GM10266 (cell line): ENCODE measurements around the gene NARF.

Source experiments
- DNase-seq: peaks from one replicate; pipeline ENCODE4 v3.0.0; 2012; ENCODE audit errors: extremely low spot score
- CTCF ChIP-seq: IDR thresholded peaks from 2 replicates; pipeline ENCODE4 v1.5.1; 2012; ENCODE audit warnings: mild to moderate bottlenecking, low read depth; ENCODE audit not compliant: control insufficient read depth, insufficient read depth; ENCODE audit errors: missing control alignments

The NARF gene

GRCh38 chr17:82439829-82440365, 18.6 kb upstream of the NARF start:
- TF ChIP-seq CTCF, result no peak

GRCh38 chr17:82440469-82440981, 18.0 kb upstream of the NARF start:
- DNase-seq, result peak; percentile 55
- no peak for TF ChIP-seq CTCF

More at GRCh38 chr17:82439829-82440365, 18.6 kb upstream of the NARF start:
- DNase-seq, result no peak

- TF ChIP-seq CTCF, result no peak
- peak; percentile 40 for DNase-seq
Observed at GRCh38 chr17:82440991-82441627, 17.4 kb upstream of the NARF start.

- TF ChIP-seq CTCF, result no peak
- DNase-seq, result no peak
Observed at GRCh38 chr17:82441691-82442487, 16.7 kb upstream of the NARF start.

- DNase-seq, result no peak
- TF ChIP-seq CTCF, result no peak
Observed at GRCh38 chr17:82442643-82443464, 15.7 kb upstream of the NARF start.

- TF ChIP-seq CTCF, result no peak
- DNase-seq, result no peak
Observed at GRCh38 chr17:82443465-82444283, 14.9 kb upstream of the NARF start.
